CD4-positive, alpha-beta T cell treated with Interleukin-15 for 1 hour (primary cell): ENCODE data around the gene CCR5AS.
"Not testable (repeated sequence)": the region's sequence is repeated elsewhere in the genome, so short reads cannot be mapped to it uniquely, and the experiment has no call there.

Experiments used
- DNase-seq: peaks from one replicate; pipeline ENCODE4 v3.0.0-alpha.2; 2020

The CCR5AS gene

GRCh38 chr3:46401579-46401978, 5.3 kb downstream of the CCR5AS start:
- DNase-seq, result no peak

- no peak for DNase-seq
Measured at GRCh38 chr3:46400846-46401245, 6.0 kb downstream of the CCR5AS start.

- DNase-seq, result no peak
Measured at GRCh38 chr3:46400000-46400734, 6.7 kb downstream of the CCR5AS start.

GRCh38 chr3:46399557-46399956, 7.3 kb downstream of the CCR5AS start:
- DNase-seq, result no peak

GRCh38 chr3:46399098-46399497, 7.8 kb downstream of the CCR5AS start:
- no peak for DNase-seq

- no peak for DNase-seq
Measured at GRCh38 chr3:46398186-46398955, 8.5 kb downstream of the CCR5AS start.

GRCh38 chr3:46397111-46397510, 9.8 kb downstream of the CCR5AS start:
- no peak for DNase-seq

GRCh38 chr3:46395766-46396530, 10.9 kb downstream of the CCR5AS start:
- DNase-seq, result peak; percentile 44

- DNase-seq, result no peak
Measured at GRCh38 chr3:46395210-46395661, 11.6 kb downstream of the CCR5AS start.

- no peak for DNase-seq
Measured at GRCh38 chr3:46393554-46394434, 13.1 kb downstream of the CCR5AS start.

- DNase-seq, result no peak
Measured at GRCh38 chr3:46393011-46393410, 13.9 kb downstream of the CCR5AS start.

GRCh38 chr3:46391526-46391925, 15.3 kb downstream of the CCR5AS start:
- DNase-seq, result not testable (repeated sequence)

GRCh38 chr3:46389306-46389705, 17.6 kb downstream of the CCR5AS start:
- DNase-seq, result no peak

GRCh38 chr3:46388847-46389246, 18.0 kb downstream of the CCR5AS start:
- DNase-seq, result not testable (repeated sequence)

GRCh38 chr3:46386205-46386604, 20.7 kb downstream of the CCR5AS start:
- DNase-seq, result no peak

GRCh38 chr3:46383951-46384330, 22.9 kb downstream of the CCR5AS start:
- DNase-seq, result no peak

GRCh38 chr3:46383211-46383950, 23.5 kb downstream of the CCR5AS start:
- no peak for DNase-seq

GRCh38 chr3:46381625-46382024, 25.2 kb downstream of the CCR5AS start:
- DNase-seq, result no peak

- no peak for DNase-seq
Measured at GRCh38 chr3:46380471-46381221, 26.2 kb downstream of the CCR5AS start.

- peak; percentile 63 for DNase-seq
Measured at GRCh38 chr3:46378426-46378942, 28.4 kb downstream of the CCR5AS start.

- no peak for DNase-seq
Measured at GRCh38 chr3:46375814-46376213, 31.1 kb downstream of the CCR5AS start.
